ENCODE results near the gene ZBTB39.
A peak's percentile ranks its signal among the peaks of the same experiment; 100 is the strongest.
"Not testable (repeated sequence)": the region's sequence is repeated elsewhere in the genome, so short reads cannot be mapped to it uniquely, and the experiment has no call there.

The ZBTB39 gene

GRCh38 chr12:57005980-57006808, at the start of gene ZBTB39:
Gene ZBTB39, minus strand, starts transcription at chr12:57006546. Its CDS starts 1,629 bp downstream, at chr12:57004917.
- in situ Hi-C loops (cut with HindIII; ENCODE audit: low pct_ligation_motif_present, low pct_unique_long_range_greater_than_20kb, low sequenced_read_pairs) = no loop called here
- peak; percentile 79 for DNase-seq

- in situ Hi-C loops (cut with HindIII; ENCODE audit: low pct_ligation_motif_present, low pct_unique_long_range_greater_than_20kb, low sequenced_read_pairs) = no loop called here
- DNase-seq = no peak
Measured at GRCh38 chr12:57055824-57056223, 49.5 kb upstream of the ZBTB39 start.

GRCh38 chr12:57053901-57054300, 47.6 kb upstream of the ZBTB39 start:
- in situ Hi-C loops (cut with HindIII; ENCODE audit: low pct_ligation_motif_present, low pct_unique_long_range_greater_than_20kb, low sequenced_read_pairs); DNase-seq: not testable (repeated sequence)

- DNase-seq; in situ Hi-C loops (cut with HindIII; ENCODE audit: low pct_ligation_motif_present, low pct_unique_long_range_greater_than_20kb, low sequenced_read_pairs): not testable (repeated sequence)
Measured at GRCh38 chr12:57053146-57053545, 46.8 kb upstream of the ZBTB39 start.

GRCh38 chr12:57051011-57051410, 44.7 kb upstream of the ZBTB39 start:
- DNase-seq = no peak
- in situ Hi-C loops (cut with HindIII; ENCODE audit: low pct_ligation_motif_present, low pct_unique_long_range_greater_than_20kb, low sequenced_read_pairs) = no loop called here

GRCh38 chr12:57049890-57050289, 43.5 kb upstream of the ZBTB39 start, which contains the start of gene MYO1A:
Gene MYO1A, minus strand, starts transcription at chr12:57050129. Its CDS starts 1,806 bp downstream, at chr12:57048323.
- peak; percentile 25 for DNase-seq

GRCh38 chr12:57049119-57049446, 42.7 kb upstream of the ZBTB39 start:
- no peak for DNase-seq
- in situ Hi-C loops (cut with HindIII; ENCODE audit: low pct_ligation_motif_present, low pct_unique_long_range_greater_than_20kb, low sequenced_read_pairs) = no loop called here

More at GRCh38 chr12:57049890-57050289, 43.5 kb upstream of the ZBTB39 start, which contains the start of gene MYO1A:
- in situ Hi-C loops (cut with HindIII; ENCODE audit: low pct_ligation_motif_present, low pct_unique_long_range_greater_than_20kb, low sequenced_read_pairs) = no loop called here

GRCh38 chr12:57048423-57049118, 42.2 kb upstream of the ZBTB39 start:
- no peak for DNase-seq
- in situ Hi-C loops (cut with HindIII; ENCODE audit: low pct_ligation_motif_present, low pct_unique_long_range_greater_than_20kb, low sequenced_read_pairs) = no loop called here

- DNase-seq = no peak
- in situ Hi-C loops (cut with HindIII; ENCODE audit: low pct_ligation_motif_present, low pct_unique_long_range_greater_than_20kb, low sequenced_read_pairs) = no loop called here
Measured at GRCh38 chr12:57047981-57048380, 41.6 kb upstream of the ZBTB39 start.

GRCh38 chr12:57046947-57047890, 40.9 kb upstream of the ZBTB39 start:
- DNase-seq = no peak

GRCh38 chr12:57046086-57046791, 39.9 kb upstream of the ZBTB39 start:
- in situ Hi-C loops (cut with HindIII; ENCODE audit: low pct_ligation_motif_present, low pct_unique_long_range_greater_than_20kb, low sequenced_read_pairs) = no loop called here

More at GRCh38 chr12:57046947-57047890, 40.9 kb upstream of the ZBTB39 start:
- in situ Hi-C loops (cut with HindIII; ENCODE audit: low pct_ligation_motif_present, low pct_unique_long_range_greater_than_20kb, low sequenced_read_pairs) = no loop called here

GRCh38 chr12:57044889-57045288, 38.5 kb upstream of the ZBTB39 start:
- in situ Hi-C loops (cut with HindIII; ENCODE audit: low pct_ligation_motif_present, low pct_unique_long_range_greater_than_20kb, low sequenced_read_pairs) = no loop called here
- no peak for DNase-seq

More at GRCh38 chr12:57046086-57046791, 39.9 kb upstream of the ZBTB39 start:
- no peak for DNase-seq

- no peak for DNase-seq
- in situ Hi-C loops (cut with HindIII; ENCODE audit: low pct_ligation_motif_present, low pct_unique_long_range_greater_than_20kb, low sequenced_read_pairs) = no loop called here
Measured at GRCh38 chr12:57044468-57044867, 38.1 kb upstream of the ZBTB39 start.

- no peak for DNase-seq
- in situ Hi-C loops (cut with HindIII; ENCODE audit: low pct_ligation_motif_present, low pct_unique_long_range_greater_than_20kb, low sequenced_read_pairs) = no loop called here
Measured at GRCh38 chr12:57042695-57043094, 36.3 kb upstream of the ZBTB39 start.

- DNase-seq = no peak
- in situ Hi-C loops (cut with HindIII; ENCODE audit: low pct_ligation_motif_present, low pct_unique_long_range_greater_than_20kb, low sequenced_read_pairs) = no loop called here
Measured at GRCh38 chr12:57040750-57041149, 34.4 kb upstream of the ZBTB39 start.

GRCh38 chr12:57040211-57040610, 33.9 kb upstream of the ZBTB39 start:
- in situ Hi-C loops (cut with HindIII; ENCODE audit: low pct_ligation_motif_present, low pct_unique_long_range_greater_than_20kb, low sequenced_read_pairs) = no loop called here
- DNase-seq = no peak

GRCh38 chr12:57039016-57039798, 32.9 kb upstream of the ZBTB39 start:
- in situ Hi-C loops (cut with HindIII; ENCODE audit: low pct_ligation_motif_present, low pct_unique_long_range_greater_than_20kb, low sequenced_read_pairs) = no loop called here
- no peak for DNase-seq

Data from ACHN (cell line).